Upper lobe of right lung (tissue), 1 donor: ENCODE data around the gene LCN15. TPM values are rescaled to one million over a fixed set of nuclear protein-coding genes. Genes with fewer than 3 reads are reported as not detected.
"Not testable (repeated sequence)": the region's sequence is repeated elsewhere in the genome, so short reads cannot be mapped to it uniquely, and the experiment has no call there.

Experiments
- ATAC-seq: fragments of 200-7000 bp; cut with Tn5 transposase; one replicate; pipeline ENCODE4 v1.9.1; 2020; ENCODE audit warnings: mild to moderate bottlenecking, moderate library complexity
- DNase-seq: peaks from one replicate; pipeline ENCODE4 v3.0.0-alpha.2; 2020
- H3K27ac ChIP-seq: fragments of 200-600 bp; one replicate; pipeline ENCODE4 v1.8.0; 2022
- H3K27me3 ChIP-seq: fragments of 200-600 bp; one replicate; pipeline ENCODE4 v1.8.0; 2022; ENCODE audit warnings: mild to moderate bottlenecking
- H3K36me3 ChIP-seq: fragments of 200-600 bp; one replicate; pipeline ENCODE4 v1.8.0; 2022
- H3K4me1 ChIP-seq: fragments of 200-600 bp; one replicate; pipeline ENCODE4 v1.8.0; 2022
- H3K4me3 ChIP-seq: fragments of 200-600 bp; one replicate; pipeline ENCODE4 v1.8.0; 2022; ENCODE audit warnings: mild to moderate bottlenecking
- H3K9me3 ChIP-seq: fragments of 200-600 bp; one replicate; pipeline ENCODE4 v1.8.0; 2022
- intact Hi-C: fragments of 100-400 bp; cut with DNase I; formaldehyde crosslinking; loops from one replicate; pipeline ENCODE4 v1.11.0; 2022
- total RNA-seq: library from RNA; stranded (reverse); fragmentation: NEBNext Ultra II Directional; extraction: Animal tissue kit (Norgen Biotek cat#: 25700); gene quantifications from one replicate; pipeline ENCODE4 v1.2.1, GENCODE V29; 2021
- TF ChIP-seq, protein P1 (sequence below): fragments of 200-600 bp; IDR thresholded peaks from one replicate; pipeline ENCODE4 v1.8.0; 2022; ENCODE audit warnings: antibody characterized with exemption
- donor health status: DM: no; HTN: yes; CAD: no; lungs with severe emphysema.

The LCN15 gene
- total RNA-seq, 1 donor from 2014 or later = not detected

DNA sequence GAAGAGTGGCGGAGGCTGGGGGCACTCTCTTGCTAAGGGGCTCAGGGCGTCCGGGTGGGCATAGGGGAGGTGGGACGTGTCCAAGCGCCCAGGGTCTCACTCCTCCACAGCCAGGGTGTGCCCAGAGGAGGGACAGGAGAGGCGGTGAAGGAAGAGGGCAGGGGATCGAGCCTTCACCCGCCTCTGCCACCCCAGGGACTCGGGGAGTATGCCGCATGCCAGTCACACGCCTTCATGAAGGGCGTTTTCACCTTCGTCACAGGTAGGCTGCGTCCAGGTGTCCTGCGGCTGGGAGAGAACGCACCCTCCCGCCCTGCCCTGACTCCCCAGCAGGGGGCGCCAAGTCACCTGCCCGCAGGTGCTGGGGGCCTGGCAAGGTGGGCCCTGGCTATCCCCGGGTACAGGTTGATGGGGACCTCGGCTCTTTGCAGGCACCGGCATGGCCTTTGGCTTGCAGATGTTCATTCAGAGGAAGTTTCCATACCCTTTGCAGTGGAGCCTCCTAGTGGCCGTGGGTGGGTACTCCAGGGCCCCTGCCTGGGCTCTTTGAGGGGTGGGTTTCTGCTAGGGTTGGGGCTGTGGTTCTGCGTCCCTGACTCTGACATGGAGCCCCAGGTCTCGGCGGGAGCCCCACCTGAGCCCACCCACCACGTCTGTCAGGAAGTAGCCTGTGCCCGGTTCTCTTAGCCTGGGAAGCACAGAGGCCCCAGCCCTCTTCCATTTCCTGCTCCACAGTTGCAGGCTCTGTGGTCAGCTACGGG is 27.4 kb upstream of the LCN15 start:
- Histone ChIP-seq H3K36me3 (no peaks in the 10 kb centered on the region), H3K4me3 (peak overlapping the region; percentile 91), H3K9me3 (no peaks in the 10 kb centered on the region), H3K27me3 (no peaks in the 10 kb centered on the region), H3K27ac (peak overlapping the region; percentile 96), H3K4me1 (peaks cover 22% of the 10 kb centered on the region)
- peak; percentile 46 for ATAC-seq
- TF ChIP-seq, protein P1, sequence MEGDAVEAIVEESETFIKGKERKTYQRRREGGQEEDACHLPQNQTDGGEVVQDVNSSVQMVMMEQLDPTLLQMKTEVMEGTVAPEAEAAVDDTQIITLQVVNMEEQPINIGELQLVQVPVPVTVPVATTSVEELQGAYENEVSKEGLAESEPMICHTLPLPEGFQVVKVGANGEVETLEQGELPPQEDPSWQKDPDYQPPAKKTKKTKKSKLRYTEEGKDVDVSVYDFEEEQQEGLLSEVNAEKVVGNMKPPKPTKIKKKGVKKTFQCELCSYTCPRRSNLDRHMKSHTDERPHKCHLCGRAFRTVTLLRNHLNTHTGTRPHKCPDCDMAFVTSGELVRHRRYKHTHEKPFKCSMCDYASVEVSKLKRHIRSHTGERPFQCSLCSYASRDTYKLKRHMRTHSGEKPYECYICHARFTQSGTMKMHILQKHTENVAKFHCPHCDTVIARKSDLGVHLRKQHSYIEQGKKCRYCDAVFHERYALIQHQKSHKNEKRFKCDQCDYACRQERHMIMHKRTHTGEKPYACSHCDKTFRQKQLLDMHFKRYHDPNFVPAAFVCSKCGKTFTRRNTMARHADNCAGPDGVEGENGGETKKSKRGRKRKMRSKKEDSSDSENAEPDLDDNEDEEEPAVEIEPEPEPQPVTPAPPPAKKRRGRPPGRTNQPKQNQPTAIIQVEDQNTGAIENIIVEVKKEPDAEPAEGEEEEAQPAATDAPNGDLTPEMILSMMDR = peak; percentile 93
- peak; percentile 89 for DNase-seq
- intact Hi-C loops = no loop called here

DNA sequence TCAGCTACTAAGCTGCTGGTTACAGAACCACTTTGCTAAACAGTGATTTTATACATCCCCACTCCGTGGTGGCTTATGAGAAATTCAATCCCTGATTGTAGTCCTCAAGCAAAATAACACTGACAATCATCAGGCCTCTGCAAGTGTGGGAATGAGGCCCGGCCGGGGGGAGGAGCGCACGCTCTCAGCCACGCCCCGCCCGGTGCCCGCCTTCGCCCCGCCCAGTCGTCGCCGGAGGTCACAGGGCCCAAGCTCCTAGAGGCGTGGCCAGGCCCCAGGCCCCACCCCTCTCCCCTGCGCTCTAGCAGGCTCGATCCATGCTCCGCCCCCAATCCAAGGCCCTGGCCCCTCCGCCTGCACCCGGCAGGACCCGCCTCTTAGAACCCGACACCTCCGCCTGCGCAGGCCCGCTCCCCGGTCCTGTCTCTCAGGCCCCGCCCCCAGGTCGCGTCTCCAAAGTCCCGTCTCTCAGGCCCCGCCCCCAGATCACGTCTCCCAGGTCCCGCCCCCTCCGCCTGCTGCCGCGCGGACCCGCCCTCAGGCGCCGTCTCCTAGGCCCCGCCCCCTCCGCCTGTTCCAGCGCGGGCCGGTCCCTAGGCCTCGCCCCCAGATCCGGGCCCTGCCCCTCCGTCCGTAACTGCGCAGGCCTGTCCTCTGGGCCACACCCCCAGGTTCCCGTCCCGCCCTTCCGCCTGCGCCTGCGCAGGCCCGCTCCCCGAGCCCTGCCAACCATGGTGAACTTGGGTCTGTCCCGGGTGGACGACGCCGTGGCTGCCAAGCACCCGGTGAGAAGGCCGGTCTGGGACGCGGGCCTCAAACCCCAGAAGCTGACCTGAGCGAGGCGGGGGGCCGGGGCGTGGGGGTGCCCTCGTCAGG is 26.6 kb upstream of the LCN15 start, which contains the start of gene TMEM141:
TSS of gene TMEM141 (plus strand) at position 705 of the 876 bp plus-strand sequence. CDS start at position 732, 27 bp downstream.
- Histone ChIP-seq H3K27ac (peak within 1 kb of the TSS; percentile 96), H3K36me3 (no peaks in the 10 kb centered on the region), H3K9me3 (no peaks in the 10 kb centered on the region), H3K27me3 (no peaks in the 10 kb centered on the region), H3K4me1 (peaks cover 22% of the 10 kb centered on the region), H3K4me3 (peak within 1 kb of the TSS; percentile 91)
- ATAC-seq = peak; percentile 94
- TF ChIP-seq, protein P1 = no peak
- intact Hi-C loops = no loop called here
- DNase-seq = peak; percentile 100

DNA sequence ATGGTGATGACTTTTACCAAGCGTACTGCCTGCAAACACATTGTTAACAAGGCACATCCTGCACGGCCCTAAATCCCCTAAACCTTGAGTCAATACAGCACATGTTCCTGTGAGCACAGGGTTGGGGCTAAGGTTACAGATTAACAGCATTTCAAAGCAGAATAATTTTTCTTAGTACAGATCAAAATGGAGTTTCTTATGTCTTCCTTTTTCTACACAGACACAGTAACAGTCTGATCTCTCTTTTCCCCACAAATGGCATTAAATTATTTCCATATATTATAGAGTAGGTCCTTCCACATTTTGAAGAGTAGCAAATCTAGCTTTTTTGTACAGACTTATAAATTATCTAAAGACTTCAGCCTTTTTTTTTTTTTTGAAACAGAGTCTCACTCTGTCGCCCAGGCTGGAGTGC is 25.2 kb upstream of the LCN15 start:
- peaks cover 22% of the 10 kb centered on the region for H3K4me1 ChIP-seq
- no peak for DNase-seq
- no peak overlapping the region for H3K27ac ChIP-seq
- H3K9me3 ChIP-seq = no peaks in the 10 kb centered on the region
- TF ChIP-seq, protein P1 = no peak
- H3K4me3 ChIP-seq = no peak overlapping the region
- H3K27me3 ChIP-seq = no peaks in the 10 kb centered on the region
- no peaks in the 10 kb centered on the region for H3K36me3 ChIP-seq
- intact Hi-C loops = loop anchor here (5.0 kb wide), 1 partner anchor 243 kb away; the partner anchor contains the start of gene FUT7
- ATAC-seq = no peak

DNA sequence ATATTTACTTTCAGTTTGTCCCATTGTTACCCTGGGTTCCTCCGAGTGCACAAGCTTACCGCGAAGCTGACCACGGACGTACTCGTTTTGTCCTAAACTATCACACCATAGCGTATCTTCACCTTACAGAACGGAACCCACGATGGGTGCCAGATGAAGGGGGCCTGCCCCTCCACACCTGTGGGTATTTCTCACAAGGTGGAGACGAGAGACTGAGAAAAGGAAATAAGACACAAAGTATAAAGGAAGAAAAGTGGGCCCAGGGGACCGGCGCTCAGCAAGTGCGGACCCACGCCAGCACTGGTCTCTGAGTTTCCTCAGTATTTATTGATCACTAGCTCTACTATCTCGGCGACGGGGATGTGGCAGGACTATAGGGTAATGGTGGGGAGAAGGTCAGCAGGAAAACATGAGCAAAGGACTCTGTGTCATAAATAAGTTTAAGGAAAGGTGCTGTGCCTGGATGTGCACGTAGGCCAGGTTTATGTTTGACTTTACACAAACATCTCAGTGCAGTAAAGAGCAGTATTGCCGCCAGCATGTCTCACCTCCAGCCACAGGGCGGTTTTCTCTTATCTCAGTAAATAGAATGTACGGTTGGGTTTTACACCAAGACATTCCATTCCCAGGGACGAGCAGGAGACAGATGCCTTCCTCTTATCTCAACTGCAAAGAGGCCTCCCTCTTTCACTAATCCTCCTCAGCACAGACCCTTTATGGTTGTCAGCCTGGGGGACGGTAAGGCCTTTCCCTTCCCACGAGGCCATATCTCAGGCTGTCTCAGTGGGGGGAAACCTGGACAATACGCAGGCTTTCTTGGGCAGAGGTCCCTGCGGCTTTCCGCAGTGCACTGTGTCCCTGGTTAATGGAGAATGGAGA is 24.6 kb upstream of the LCN15 start:
- not testable (repeated sequence) for H3K4me3 ChIP-seq, H3K9me3 ChIP-seq, DNase-seq, ATAC-seq, H3K27me3 ChIP-seq, H3K36me3 ChIP-seq, H3K27ac ChIP-seq
- H3K4me1 ChIP-seq = peaks cover 22% of the 10 kb centered on the region
- intact Hi-C loops = loop anchor here (5.0 kb wide), 1 partner anchor 243 kb away; the partner anchor contains the start of gene FUT7

DNA sequence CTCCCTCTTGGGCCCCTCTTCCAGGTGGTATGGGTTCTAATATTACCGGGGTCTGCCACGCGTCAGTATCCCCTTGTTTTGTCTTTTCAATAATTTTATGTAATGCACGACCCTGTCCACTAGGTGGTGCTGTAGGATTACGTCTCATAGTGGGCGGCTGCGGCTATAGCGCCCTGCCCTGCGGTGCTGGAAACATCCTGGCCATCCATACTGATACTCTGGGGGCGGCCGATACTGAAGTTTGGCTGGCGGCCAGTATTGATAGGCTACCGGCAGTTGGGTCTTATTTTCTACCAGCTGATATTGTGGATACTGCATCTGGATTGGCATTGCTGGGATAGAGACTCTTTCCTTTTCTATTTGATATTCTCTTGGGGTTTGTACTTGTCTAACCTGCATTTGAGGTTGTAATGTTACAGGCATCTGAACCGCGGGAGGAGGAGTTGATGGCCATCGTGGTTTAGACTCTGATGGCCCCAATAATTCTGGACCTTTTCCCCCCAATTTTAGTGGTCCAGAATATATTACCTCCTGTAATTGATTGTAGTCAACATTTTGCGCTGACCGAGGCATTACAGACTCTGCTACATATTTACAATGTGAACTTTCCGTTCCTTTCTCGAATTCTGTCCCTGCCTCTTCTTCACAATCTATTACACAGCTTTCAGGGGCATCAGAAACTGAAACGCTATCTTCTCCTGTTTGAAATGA is 23.5 kb upstream of the LCN15 start:
- Histone ChIP-seq H3K27me3 (no peaks in the 10 kb centered on the region), H3K4me3 (no peak overlapping the region), H3K9me3 (no peaks in the 10 kb centered on the region), H3K4me1 (peaks cover 22% of the 10 kb centered on the region), H3K36me3 (no peaks in the 10 kb centered on the region), H3K27ac (no peak overlapping the region)
- DNase-seq = no peak
- no peak for ATAC-seq
- intact Hi-C loops = loop anchor here (5.0 kb wide), 1 partner anchor 244 kb away; the partner anchor contains the start of gene FUT7
- TF ChIP-seq, protein P1 = peak; percentile 87

DNA sequence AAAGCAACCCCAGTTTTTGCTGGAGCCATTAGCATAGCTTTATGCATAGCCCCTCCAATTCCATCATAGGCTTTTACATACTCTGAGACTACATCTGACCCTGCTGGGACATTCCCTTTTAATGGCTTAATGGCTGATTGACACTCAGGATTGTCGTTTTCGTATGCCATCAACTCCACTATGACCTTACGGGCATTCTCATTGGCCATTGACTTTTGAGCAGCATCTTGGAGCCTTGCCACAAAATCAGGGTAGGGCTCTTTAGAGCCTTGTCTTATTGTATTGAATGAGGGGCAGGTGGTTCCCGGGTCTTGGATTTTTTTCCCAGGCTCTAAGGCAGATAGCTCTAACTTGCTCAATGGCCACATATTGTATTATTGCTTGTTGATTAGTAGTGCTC is 22.7 kb upstream of the LCN15 start:
- not testable (repeated sequence) for H3K27me3 ChIP-seq, H3K27ac ChIP-seq, H3K36me3 ChIP-seq, ATAC-seq, H3K9me3 ChIP-seq, DNase-seq, H3K4me3 ChIP-seq
- H3K4me1 ChIP-seq = peaks cover 17% of the 10 kb centered on the region
- intact Hi-C loops = loop anchor here (5.0 kb wide), 1 partner anchor 245 kb away; the partner anchor contains the start of gene FUT7
